ENCODE data around the gene USHBP1. TPM values are rescaled to one million over a fixed set of nuclear protein-coding genes. Genes with fewer than 3 reads are reported as not detected.

The USHBP1 gene
- total RNA-seq, 2 donors from 2014 or later: 0.67 to 2.3 TPM

GRCh38 chr19:17226002-17226933 is 38.3 kb downstream of the USHBP1 start, which contains the start of gene OCEL1:
Gene OCEL1 (plus strand): TSS chr19:17226226. CDS start chr19:17226248, 22 bp downstream.
- intact Hi-C loops (cut with DNase I, micrococcal nuclease): no loop called here
- DNase-seq (peak; percentile 98 to 99), ATAC-seq (peak; percentile 91)

GRCh38 chr19:17225053-17225452 is 39.5 kb downstream of the USHBP1 start:
- ATAC-seq: no peak
- DNase-seq: no peak
- intact Hi-C loops (cut with DNase I, micrococcal nuclease): no loop called here

GRCh38 chr19:17220207-17220758 is 44.3 kb downstream of the USHBP1 start:
- DNase-seq (peak in 1 of 2 donors; percentile 38), ATAC-seq (peak; percentile 54)
- intact Hi-C loops (cut with DNase I, micrococcal nuclease): no loop called here

- no peak for DNase-seq
- intact Hi-C loops (cut with DNase I, micrococcal nuclease): no loop called here
- no peak for ATAC-seq
Measured at GRCh38 chr19:17219286-17219685, 45.3 kb downstream of the USHBP1 start.

- peak in 1 of 2 donors; percentile 41 for DNase-seq
- no peak for ATAC-seq
- intact Hi-C loops (cut with DNase I, micrococcal nuclease): no loop called here
Measured at GRCh38 chr19:17216058-17216670, 48.4 kb downstream of the USHBP1 start.

- intact Hi-C loops (cut with DNase I, micrococcal nuclease): no loop called here
- peak; percentile 92 for ATAC-seq
- peak; percentile 92 to 93 for DNase-seq
Measured at GRCh38 chr19:17215127-17215971, 49.2 kb downstream of the USHBP1 start, which contains the start of gene USE1. Gene USE1 (plus strand): TSS chr19:17215357. CDS start chr19:17215406, 49 bp downstream.

DNA sequence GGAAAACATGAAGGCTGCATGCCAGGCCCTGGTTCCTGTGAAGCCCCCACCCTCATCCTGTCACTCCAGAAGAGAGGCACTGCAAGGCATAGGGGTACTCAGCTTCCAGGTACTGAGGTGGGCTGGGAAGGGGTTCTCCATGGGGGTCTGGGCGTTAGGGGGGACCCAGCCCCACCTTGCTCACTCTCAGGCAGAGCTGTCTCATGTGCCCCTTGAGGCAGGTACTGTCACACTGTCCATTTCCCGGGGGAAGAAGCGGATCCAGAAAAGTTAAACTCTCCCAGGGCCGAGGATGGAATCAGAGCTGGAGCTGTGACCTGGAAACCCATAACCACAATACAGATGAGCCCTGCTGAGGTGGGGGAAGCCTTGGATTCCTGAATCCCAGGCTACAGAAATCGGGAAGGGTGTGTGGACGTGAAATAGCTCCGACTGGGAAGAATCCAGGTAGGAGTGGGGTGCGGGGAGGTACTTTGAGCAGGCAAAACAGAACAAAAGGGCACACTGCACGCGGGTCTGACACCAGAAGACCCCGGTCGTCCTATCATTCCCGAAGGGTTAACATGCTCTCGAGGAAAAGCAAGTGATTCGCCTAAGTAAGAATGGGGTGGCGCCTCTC is 49.9 kb downstream of the USHBP1 start:
- intact Hi-C loops (cut with DNase I, micrococcal nuclease): no loop called here
- ATAC-seq (no peak), DNase-seq (no peak)

DNA sequence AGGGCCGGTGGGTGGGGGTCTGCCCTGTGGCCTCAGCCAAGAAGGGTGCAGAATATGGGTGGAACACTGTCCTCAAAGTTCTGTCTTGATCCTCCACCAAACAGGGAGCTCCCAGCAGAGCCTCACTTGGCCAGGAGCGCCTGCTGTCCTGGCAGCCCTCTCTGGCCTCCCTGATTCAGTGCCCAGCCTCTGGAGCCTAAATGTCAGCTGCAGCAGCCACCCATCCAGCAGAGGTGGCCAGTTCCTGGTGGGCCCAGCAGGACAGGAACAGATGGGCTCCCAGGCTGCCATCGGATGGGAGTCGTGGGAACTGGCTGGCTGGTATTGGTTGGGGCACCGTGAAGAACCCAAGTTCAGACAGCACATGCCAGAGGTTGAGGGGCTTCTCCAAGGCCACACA is 51.2 kb downstream of the USHBP1 start:
- no peak for ATAC-seq
- intact Hi-C loops (cut with DNase I, micrococcal nuclease): no loop called here

DNA sequence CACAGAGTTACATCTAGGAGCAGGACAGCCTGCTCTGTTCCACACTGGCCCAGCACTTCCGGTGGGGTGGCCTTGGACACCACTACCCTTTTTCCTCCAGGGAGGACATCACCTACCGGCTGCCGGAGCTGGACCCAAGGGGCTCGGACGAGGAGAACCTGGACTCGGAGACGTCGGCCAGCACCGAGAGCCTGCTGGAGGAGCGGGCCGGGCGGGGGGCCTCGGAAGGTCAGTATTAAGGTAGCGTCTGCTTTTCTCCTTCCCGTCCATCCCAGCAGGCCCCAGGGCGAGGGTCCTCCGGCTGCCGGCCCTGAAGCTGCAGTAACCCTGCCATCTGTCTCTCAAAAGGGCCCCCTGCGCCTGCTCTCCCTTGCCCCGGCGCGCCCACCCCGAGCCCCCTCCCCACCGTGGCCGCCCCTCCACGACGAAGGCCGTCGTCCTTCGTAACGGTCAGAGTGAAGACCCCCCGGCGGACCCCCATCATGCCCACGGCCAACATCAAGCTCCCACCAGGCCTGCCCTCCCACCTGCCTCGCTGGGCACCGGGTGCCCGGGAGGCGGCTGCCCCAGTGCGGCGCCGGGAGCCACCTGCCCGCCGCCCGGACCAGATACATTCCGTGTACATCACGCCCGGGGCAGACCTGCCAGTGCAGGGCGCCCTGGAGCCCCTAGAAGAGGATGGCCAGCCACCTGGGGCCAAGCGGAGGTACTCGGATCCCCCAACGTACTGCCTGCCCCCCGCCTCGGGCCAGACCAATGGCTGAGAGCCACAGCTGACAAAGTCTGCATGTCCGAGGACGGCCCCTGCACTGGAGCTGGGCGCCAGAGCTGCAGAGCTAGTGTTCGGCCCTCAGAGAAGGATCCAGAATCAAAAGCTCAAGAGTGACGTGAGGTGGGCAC is 52.7 kb downstream of the USHBP1 start:
- ATAC-seq (no peak), DNase-seq (no peak)
- intact Hi-C loops (cut with DNase I, micrococcal nuclease): no loop called here

More for the DNA sequence above, 51.2 kb downstream of the USHBP1 start:
- DNase-seq: no peak

GRCh38 chr19:17210296-17210695 is 54.2 kb downstream of the USHBP1 start:
- intact Hi-C loops (cut with DNase I, micrococcal nuclease): no loop called here
- DNase-seq: no peak
- no peak for ATAC-seq

- ATAC-seq: peak; percentile 26
- DNase-seq: peak; percentile 32 to 41
- intact Hi-C loops (cut with DNase I, micrococcal nuclease): loop anchor here (5.0 to 10.0 kb wide), 2 partner anchors 73 to 75 kb away; partner anchors contain the start of gene ANKLE1 (in 2 of the 2)
Measured at GRCh38 chr19:17209126-17210036, 55.2 kb downstream of the USHBP1 start.

- intact Hi-C loops (cut with DNase I, micrococcal nuclease): loop anchor here (5.0 to 10.0 kb wide), 2 partner anchors 75 to 78 kb away; partner anchors contain the start of gene ANKLE1 (in 2 of the 2)
- DNase-seq (no peak), ATAC-seq (no peak)
Measured at GRCh38 chr19:17206736-17207581, 57.6 kb downstream of the USHBP1 start.

GRCh38 chr19:17205237-17206140 is 59.1 kb downstream of the USHBP1 start:
- intact Hi-C loops (cut with DNase I, micrococcal nuclease): loop anchor here (5.0 to 10.0 kb wide), 2 partner anchors 77 to 79 kb away; partner anchors contain the start of gene ANKLE1 (in 2 of the 2)
- DNase-seq (peak; percentile 61 to 85), ATAC-seq (peak; percentile 90)

GRCh38 chr19:17202713-17203112 is 61.8 kb downstream of the USHBP1 start:
- intact Hi-C loops (cut with DNase I, micrococcal nuclease): loop anchor here in 1 of 2 donors (10.0 kb wide), 1 partner anchor 82 kb away; the partner anchor contains the start of gene ANKLE1
- no peak for DNase-seq
- no peak for ATAC-seq
